HG03108 (cell line): ENCODE measurements around the gene AUTS2.

Experiments
- ATAC-seq: cut with Tn5 transposase; IDR thresholded peaks from one replicate; pipeline ENCODE4 v1.9.1; 2021; ENCODE audit warnings: moderate library complexity; ENCODE audit not compliant: unreplicated experiment

AUTS2 gene

DNA sequence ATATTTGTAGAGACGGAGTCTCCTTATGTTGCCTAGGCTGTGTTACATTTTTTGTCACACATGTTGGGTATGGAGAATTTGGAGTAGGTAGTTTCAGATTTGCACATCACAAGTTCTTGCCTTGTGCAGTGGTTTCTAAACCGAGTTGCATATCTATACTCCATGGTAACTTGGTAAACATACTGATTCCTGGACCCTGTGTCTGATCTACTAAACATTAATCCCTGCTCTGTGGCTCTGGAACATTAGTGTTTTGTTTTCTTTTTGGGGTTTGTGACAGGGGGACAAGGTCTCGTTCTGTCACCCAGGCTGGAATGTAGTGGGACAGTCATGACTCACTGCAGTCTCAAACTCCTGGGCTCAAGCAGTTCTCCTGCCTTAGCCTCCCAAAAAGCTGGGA is 24.7 kb downstream of the AUTS2 start:
- ATAC-seq, result no peak

DNA sequence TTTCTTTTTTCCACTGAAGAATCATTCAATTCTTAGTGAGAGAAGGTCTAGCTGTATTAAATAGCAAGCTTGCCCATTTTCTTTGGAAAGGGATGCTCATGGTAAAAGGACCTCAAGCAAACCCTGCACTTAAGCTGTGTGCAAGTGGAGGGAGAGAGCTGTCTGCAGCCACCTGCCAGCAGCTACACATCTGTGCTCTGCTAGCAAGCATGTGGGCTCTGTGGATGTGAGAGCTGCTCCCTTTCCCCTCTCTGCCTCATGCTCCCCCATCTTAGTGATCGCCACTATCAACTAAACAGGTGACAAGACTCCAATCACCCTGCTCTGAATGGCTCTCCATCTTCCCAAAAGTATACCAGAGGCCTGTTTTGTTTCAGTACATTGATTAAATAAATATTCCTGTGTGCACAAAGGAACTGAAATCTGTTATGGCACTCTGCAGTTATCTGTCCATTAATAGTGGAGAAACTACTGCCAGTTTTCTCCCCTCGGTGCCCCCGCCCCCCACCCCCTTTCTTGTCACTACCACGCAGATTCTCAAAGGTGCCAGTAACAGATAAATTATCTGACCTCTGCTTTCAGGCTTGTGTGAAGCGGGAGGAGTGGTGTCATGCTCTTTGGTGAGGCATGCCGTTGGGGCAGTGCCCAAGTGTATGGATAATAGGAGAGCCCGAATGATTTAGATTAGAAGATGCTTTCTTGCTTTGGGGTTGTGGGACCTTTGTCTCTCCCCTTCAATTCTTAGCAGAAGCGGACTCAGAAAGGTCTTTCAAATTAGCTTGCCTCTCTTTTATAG is 26.4 kb downstream of the AUTS2 start:
- no peak for ATAC-seq

DNA sequence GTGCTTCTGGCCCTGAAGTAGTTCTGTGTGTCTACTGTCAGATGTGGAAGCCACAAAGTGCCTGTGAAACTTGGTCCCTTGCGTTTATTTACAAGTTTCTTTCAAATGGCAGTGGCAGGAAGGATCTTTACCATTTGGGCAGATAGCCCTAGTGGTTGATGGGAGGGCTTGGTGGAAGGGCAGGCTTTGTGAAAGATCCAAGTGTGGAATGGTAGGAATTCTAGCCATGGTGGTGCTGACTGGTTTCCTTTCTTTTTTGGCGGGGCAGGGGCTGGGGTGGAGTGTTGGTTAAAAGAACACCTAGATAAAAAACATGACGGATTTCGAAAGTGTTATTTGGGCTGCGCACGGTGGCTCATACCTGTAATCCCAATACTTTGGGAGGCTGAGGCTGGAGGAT is 27.0 kb downstream of the AUTS2 start:
- no peak for ATAC-seq

DNA sequence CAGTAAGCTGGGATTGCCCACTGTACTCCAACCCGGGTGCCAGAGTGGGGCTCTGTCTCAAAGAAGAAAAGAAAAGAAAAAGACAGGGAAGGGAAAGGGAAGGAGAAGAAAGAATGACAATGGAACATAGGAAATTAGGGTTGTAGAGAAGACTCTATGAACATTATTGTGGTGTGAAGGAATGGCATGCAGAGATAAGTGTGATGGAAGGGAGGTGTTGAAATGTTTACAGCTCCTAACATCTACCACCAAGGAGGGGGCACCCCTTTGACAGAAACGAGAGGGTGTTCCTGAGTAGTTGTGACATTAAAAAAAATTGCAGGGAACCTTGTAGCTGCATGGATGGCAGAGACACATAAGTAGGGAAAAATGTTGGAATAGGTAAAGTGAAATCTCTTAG is 27.5 kb downstream of the AUTS2 start:
- no peak for ATAC-seq

DNA sequence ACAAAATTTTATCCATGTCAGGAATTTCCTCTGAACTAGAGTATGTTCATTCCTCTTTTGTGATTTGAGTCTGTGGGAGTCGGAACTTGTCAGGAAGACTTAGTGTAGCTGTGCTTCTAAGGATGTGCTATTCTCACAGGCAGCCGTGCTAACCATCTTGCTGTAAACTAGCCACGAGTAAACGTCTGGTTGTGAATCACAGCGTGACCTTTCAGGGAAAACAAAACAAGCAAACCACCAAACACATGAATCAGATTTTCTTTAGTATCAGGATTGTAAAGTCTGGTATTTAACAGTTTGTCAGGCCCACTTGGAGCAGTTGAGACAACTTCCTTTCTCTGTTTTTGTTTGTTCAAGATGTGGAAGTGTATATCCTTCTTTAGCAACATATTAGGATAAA is 32.0 kb downstream of the AUTS2 start:
- ATAC-seq, result no peak

DNA sequence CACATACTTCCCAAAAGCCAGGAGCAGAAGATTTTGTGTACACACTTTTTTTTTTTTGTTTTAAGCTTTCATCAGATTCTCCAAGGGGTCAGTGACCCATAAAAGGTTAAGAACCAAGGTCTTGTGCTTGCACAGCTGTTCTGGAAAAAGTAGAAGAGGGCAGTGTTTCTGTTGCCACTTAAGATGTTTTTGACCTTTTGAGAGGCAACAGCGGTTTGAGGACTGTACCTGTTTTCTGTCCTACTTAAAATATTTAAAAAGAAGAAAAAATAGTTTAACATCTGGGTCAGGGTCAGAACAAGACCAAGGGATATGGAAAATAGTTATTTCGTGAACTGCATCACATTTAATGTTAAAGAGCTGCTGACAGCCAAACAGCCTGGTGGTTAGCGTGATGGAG is 32.9 kb downstream of the AUTS2 start:
- no peak for ATAC-seq

DNA sequence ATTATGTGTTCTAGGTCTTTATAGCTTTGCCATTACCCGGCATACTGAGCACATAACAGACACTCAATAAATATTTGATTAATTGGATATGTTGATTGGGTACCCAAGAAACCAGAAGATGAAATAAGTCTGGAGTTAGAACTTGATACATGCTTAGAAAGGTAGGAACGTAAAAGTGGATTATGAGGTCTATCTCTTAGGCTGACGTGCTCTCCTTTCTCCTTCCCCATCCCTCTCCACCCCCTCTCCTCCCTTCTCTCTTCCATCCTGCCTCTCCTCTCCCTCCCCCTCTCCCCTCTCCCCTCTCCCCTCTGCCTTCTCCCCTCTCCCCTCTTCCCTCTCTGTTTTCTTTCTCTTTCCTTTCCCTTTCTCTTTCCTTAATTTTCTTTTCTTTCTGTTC is 34.0 kb downstream of the AUTS2 start:
- no peak for ATAC-seq

DNA sequence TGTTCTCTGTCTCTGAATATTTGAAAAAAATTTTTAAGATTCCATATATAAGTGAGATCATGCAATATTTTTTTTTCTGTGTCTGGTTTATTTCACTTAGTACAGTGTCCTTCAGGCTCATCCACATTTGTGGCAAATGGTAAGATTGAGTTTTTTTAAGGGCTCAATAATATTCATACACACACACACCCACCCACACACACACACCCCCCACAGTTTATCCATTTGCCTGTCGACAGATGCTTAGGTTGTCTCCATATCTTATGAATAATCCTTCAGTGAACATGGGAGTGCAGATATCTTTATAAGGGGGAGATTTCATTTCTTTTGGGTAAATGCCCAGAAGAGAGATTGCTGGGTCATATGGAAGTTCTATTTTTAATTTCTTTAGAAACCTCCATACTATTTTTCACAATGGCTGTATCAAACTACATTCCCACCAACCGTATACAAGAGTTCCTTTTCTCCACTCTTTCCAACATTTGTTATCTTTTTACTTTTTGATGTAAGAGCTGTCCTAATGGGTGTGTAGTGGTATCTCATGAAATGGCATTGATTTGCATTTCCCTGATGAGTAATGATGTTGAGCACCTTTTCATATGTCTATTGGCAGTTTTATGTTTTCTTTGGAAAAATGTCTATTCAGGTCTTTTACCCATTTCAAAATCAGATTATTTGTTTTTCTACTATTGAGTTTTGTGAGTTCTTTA is 35.0 kb downstream of the AUTS2 start:
- no peak for ATAC-seq

DNA sequence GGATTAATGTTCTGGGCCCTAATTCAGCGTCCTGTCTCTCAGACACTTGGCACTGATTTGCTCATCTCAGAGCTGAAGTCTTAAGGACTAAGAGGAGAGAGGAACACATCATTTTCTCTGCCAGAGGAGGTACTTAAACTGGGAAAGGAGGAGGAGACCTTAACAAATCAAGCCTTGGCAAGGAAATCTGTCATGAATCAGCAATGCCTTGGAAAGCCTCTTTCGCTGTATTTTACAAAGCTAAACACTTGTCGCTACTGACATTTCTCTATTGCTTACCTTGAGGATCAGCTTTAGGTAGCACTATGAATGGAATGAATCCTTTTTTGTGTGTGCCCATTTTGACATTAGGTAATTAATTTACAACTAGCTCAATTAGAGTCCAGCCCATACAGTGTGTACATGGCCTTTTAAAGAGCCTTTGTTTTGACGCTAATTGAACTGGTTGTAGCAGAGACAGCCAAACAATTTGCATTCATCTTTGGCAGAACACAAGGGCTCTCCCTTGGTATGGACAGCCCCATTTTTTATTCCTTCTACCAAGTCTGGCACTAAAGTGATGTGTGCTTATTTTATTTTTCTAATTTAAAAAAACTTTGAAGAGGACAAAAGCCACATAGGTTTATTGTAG is 37.4 kb downstream of the AUTS2 start:
- no peak for ATAC-seq

DNA sequence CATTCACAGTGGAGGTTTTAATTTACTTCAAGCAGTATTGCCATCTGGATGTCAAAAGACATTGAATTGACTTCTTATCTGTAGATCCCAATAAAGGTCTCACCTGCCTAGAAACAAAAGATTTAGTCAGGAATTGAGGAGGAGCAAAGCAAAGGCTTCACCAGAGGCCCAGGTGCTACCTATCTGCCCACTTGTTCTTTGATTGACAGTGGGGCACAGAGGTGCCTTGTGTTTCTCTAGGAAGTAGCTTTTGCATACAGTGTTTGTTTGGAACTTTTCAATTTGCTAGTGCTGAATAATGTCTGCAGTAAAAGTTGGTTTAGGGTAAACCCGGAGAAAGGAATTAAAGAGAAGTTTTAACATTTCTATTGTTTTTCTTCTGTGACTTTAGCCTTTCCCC is 40.4 kb downstream of the AUTS2 start:
- no peak for ATAC-seq

DNA sequence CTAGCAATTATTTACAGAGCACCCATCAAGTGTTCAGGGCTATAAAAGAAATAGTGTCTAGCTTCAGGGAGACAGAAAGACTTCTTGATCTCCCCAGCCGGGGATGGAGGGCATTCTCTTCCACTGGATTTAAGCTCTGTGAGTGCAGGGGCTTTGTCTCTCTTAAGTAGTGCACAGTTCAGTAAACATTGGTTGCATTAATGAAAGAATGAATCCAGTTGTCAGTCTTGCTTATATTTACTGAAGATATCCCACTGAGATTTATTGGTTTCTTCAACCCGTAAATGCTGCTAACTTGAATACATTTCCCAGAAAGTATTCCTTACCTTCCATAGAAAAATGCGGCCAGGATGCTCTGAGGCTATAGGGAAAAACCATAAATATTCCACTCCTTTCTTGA is 41.9 kb downstream of the AUTS2 start:
- no peak for ATAC-seq

DNA sequence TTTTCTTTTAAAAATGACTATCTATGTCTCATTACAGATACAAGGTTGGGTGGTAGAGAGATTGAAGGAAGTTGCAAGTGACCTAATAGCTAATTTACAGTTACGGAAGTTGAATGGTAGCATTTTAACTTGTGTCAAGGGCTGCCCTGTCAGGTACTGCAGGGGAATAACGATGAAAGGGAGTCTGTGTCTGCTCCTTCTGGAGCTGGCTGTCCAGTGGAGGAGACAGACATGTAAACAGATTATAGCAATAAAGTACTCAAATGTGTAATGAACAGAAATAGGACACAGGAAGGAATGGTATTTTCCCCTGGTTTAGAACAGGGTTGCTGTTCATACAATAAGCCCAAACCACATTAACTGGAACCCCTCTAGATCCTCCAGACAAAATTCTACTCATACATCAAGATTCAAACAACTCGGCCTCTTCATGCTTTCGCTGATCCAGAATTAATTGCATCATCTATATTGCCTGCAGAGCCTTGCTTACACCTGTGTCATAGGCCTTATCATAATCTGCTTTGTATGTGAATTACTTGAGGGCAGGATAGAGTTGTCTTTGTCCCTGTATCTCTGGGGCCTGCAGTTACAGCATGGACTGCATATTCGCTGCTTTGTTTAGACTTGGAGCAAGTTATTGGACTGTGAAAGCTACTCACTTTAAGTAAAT is 42.8 kb downstream of the AUTS2 start:
- no peak for ATAC-seq

DNA sequence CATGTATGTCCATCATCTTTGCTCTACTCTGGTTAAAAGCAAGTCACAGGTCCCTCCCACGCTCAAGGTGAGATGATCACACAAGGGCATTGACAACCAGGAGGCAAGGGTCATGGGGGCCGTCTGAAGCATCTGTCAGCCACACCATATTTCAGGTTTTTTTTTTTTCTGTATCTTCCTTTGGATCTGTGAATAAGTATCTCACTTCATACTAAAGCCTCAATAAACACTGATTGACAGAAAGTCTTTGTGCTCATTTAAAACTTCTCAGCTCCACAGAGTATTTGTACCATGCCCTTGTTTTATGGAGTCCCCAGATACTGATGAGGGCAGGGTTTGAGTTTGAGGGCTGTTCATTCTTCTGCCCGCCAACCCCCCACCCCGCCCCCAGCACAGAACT is 45.0 kb downstream of the AUTS2 start:
- no peak for ATAC-seq

DNA sequence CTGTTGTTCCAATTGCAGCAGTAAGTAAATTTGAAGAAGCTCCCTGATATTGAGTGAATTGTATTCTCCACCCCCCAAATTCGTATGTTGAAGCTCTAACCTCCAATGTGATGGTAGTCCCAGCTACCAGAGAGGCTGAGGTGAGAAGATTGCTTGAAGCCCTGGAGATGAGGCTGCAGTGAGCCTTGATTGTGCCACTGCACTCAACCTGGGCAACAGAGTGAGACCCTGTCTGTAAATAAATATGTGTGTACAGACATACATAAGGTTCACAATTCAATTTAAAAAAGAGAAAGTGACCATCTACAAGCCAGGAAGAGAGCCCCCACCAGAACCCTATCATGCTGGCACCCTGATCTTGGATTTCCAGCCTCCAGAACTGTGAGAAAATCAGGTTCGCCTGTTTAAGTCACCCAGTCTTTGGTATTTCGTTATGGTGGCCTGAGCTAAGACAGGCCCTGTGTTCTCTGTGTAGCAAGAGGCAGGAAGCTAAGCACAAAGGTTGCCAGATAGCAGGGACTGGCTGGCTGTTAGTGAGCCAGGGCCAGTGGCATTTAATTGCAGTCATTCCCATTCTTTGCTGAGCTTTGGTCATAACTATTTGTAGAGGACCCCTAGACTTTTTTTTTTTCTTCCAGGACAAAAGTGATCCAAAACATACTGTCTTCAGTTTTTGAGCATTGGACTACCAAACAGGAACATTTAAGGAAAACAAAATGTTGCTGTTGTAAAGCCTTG is 45.6 kb downstream of the AUTS2 start:
- ATAC-seq, result no peak

DNA sequence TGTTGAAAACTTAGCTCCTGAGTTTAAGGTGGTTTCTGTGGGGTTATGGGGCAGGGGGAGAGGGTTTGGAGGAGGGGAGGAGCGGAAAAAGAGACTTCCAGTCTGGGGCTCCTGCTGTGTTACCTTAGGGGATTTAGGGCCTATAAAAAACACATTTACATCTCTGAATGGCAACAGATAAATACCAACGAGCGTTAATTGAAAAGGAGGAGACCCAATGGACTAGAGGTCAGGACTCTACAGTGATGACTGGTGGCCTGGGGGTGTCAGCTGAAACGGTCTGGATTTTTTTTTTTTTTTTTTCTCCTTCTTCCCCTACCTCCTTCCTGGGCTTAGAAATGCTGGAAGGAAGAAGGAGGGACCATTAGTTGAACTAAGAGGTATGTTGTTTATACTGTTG is 47.4 kb downstream of the AUTS2 start:
- no peak for ATAC-seq

DNA sequence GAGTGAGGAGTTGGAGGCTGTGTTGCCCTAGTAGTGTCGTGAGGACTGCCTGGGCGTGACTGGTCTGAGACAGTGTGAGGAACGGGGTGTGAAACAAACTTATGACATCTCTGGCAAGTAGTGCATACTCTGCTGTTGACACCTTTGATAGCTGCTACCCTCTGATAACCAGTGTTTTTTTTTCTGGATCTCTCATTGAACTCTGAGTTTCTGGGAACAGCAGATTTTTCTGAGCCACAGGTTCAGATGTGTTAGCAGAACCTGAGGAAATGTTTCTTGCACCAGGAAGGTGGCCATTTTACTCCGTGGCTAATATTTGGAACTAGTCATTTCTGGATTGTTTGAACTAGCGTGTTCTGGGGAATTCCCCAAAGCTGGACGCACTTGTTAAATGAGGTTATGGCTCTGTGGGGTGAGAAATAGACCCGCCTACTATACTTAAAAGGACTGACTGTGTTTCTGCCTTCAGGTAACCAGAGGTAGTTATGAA is 52.9 kb downstream of the AUTS2 start:
- peak; percentile 63 for ATAC-seq

DNA sequence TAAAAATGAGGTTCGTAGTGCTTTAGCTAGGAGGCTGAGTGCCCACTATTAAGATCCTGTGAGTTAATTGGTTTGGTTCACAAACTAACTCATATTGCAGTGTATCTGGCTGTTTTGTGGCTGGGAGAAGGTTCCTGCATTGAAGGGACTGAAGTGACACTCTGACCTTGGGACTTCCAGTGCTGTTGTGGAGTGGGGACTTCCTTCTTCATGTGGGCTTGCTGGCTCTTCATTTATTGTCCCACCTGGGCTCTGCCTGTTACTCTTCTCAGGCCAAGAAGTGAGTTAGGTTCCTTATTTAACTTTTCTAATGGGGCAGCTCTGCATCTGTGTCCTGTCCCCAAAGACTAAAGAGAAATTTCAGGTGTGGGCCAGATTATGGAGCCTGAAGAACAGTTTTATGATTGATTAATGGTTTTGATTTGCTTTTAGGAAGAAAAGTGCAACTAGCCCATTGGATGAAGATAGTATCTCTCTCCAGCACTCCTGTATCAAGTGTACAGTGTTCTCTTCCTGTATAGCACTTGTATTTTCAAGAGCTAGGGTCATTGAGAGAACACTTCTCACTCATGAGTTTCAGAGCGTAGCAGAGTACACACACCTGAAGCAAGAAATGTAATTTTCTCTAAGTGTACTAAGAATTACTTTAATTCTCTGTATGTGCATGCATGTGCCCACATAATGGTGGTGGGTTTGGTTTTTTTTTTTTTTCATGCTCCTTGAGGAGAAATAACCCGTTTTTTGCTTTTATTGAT is 54.8 kb downstream of the AUTS2 start:
- no peak for ATAC-seq

DNA sequence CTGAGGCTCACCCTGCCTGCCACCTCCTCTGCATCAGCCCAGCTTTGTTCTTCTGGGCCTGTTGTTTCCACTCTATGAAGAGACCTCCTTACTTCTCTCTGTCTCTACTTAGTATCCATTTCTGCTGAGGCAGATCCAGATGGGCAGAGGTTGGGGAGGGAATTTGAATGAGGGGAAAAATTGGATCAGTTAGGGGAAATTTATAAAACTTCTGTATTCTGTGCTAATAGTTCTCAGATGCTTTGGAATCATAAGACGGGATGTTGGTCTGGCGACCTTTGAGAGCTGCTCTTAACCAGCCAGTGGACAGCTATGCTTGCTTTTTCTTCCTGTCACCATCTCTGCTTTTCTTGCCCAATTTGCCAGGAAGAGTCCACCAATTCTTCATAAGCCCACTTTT is 55.5 kb downstream of the AUTS2 start:
- no peak for ATAC-seq

DNA sequence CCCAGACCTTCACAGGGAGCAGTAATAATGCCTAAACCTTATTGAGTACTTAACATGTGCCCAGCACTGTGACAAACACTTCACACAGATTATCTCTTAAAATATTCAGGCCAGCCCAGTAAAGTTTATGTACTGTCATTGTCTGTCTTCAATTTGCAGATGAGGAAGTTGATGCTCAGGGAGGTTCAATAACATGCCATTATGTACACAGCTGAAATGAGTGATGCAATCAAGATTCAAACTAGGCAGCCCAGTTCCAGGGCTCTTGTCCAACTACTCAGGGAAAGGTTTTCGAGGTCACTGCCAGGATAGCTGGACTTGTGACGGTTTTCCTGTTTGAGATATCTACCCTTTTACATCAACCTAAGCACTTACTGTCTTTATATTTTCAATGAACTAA is 56.1 kb downstream of the AUTS2 start:
- no peak for ATAC-seq
